Myocyte (in vitro differentiated cells): ENCODE measurements around the gene CCDC86. TPM values are rescaled to one million over a fixed set of nuclear protein-coding genes. Genes with fewer than 3 reads are reported as not detected.

ENCODE experiments used
- DNase-seq: peaks from one replicate; pipeline ENCODE4 v3.0.0-alpha.2; 2012; ENCODE audit warnings: low read depth
- total RNA-seq: library from RNA; depleted of rRNA; stranded (reverse); fragments of >200 nt; gene quantifications from 2 replicates; pipeline ENCODE4 v1.2.3, GENCODE V29; 2014

Gene CCDC86
- total RNA-seq, 1 donor from 2014 or later, result 19.2 TPM

DNA sequence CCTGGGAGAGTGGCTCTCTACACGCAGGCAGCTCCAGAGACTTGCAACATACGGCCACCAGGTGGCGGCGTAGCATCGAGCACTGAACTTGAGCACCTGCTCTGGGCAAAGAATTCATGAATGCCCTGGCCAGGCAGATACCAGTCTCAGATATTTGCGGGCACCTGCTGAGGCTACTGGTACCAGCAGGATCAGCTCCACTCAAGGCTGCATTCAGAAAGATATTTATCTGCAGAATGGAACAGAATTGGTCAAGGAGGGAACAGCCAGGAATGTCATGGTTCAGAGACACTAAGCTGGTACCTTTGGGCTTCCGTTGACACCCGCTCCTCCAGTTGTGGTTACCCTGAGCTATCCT, 10.8 kb upstream of the CCDC86 start:
- DNase-seq, result peak; percentile 87

DNA sequence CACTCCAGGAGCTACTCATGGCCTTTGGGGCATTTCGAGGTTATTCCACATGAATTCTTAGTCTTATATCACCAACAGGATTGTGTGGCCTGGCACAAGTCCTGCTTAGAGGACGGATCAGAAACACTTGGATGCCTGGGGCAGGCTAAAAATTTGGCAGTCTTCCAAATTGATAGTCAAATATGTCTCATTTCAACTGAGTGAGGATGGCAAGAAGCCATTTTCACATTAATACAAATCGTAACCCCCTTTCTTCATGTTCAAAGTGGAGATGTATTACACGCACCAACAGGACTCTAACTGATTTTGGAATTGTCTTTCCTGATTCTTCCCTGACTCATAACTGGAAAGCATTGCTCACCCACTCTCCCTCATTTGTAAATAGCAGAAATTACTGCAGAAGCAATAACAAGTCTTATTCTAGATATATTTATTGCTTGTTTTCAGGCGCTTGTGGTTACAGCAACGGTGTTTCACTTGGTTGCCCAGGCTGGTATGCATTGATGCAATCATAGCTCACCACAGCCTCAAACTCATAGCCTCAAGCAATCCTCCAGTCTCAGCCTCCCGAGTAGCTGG, 10.3 kb upstream of the CCDC86 start:
- DNase-seq, result no peak

DNA sequence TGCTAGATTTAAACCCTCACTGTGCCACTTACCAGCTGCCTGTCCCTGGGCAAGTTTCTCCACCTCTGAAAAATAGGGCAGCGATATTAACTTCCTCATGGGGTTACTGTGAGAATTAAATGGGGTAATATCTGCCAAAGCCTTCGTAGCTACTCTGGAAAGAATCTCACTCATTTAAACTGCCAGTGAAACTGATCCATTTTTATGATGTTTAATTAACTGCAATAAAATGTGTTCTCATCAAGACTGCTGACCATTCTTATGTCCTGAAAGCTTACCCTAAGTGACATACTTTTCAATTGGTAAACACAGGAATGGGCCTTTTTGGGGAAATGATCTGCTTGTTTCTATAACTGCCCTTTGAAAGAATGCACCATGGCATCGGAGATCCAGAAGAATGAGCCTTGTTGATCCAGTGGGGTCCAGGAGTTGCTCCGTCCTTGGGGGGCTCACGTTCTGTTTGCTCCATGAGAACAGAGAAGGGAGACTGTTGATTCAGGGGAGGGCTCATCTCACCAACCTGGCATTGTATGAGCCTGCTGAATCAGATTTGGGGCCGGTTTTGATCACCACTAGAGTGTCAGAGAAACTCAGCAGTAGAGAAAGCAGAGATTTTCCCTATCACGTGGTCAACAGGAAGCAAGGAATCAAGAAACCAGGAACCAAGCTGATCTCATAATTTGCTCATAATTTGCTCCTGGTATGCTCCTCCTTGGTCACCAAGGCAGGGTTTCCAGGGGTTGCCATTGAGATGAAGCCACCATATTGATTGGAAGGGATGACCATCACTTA, 7.0 kb upstream of the CCDC86 start:
- DNase-seq, result no peak

DNA sequence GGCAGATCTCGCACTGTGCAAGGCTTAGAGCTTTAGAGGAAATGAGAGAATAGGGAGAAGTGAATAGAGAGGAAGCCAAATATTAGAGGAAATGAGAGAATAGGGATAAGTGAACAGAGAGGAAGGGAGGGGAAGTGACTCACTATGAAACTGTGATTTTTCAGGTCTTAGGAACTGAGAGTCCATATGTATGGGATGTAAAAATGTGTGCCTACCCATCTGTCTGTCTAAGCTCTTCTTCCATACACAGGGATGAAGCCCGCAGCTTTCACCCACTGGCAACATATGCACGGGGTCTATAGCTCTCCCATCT, 6.4 kb upstream of the CCDC86 start:
- DNase-seq, result no peak

DNA sequence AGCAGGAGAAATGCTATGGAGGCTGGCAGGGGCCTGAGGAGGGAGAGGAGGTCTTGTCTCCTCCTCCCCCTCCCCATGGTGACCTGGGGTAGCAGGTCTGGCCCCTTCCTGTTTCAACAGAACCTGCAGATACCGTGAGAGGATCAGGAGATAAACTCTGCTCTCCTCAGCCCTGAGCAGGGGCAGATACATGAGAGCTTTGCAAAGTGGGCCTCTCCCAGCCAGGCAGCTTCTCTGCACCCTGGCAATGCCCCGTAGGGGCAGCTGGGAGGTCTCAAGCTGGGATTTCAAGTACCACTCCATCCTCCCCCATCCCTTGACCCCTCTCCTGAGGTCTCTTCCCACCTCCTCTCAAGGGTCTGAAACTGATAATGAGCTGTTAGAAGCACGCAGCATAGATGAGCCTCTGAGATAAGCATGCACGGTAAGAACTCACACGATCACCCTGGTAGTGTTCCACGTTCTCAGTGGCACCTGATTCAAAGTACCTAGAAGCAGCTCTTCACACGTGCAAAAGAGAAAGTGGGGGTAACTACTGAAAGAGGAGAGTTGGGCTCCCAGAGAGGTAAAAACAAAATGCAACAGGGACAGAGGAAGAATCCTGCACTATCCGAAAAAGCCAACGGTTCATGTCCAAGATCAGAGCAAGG, 4.9 kb upstream of the CCDC86 start:
- DNase-seq, result no peak

DNA sequence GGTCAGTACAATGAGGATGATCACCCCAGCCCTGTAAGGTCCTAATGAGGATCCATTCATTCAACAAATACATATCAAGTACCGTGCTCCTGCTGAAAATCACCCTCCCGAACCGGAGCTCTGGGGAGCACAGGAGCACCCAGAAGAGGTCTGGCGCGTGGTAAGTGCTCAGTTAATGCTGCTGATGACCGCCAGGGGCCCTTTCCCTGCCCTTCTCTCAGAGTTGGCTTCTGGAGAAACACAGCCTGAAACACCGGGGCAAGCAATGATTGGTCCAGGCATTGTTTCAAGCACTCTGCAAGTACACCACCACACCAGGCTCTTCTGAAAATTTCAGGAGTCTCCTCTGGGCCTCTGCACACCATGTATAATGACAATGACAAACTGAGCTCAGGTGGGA, 3.8 kb upstream of the CCDC86 start:
- DNase-seq, result no peak

DNA sequence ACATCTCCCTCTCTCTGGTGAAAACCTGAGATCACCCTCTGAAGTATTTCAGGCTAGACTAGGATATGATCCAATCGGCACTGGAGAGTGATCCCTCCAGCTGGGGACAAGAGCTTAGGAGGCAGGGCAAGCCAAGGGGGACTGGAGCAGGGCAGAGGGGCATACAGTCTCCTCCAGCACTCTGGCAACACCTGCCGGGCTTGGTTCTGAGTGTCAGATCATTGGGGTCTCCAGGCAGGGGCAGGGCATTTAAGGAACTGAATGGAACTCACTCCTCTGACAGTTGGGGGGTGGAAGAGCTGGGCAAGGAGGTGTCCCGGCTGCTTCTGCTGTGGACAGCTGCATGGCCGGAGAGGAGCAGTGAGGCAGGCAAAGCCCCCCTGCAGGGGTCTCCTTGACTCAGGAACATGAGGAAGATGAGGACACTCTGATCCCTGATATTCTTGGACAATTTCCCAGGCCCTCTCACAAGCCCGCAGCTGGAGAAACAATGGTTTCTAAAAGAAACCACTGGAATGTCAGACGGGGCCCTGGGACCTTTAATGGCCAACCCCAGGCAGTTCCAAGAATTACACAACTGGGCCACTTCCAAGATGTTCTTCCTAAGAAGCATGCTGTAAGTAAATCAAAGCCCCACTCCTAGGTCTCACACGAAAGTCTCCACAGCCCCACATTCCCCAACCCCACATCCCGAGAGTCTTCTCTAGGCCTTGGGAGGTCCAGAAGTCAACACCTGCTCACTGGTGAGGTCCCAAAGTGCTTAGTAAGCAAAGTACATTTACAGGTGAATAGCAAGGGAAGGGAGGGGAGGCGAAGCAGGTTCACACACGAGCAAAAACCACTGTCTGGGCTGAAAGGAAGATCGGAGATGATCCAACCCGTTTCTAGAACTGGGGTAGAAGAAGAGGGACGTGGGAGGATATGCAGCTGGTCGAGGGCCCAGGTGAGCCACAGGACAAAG, 1.2 kb upstream of the CCDC86 start:
- peak; percentile 94 for DNase-seq

DNA sequence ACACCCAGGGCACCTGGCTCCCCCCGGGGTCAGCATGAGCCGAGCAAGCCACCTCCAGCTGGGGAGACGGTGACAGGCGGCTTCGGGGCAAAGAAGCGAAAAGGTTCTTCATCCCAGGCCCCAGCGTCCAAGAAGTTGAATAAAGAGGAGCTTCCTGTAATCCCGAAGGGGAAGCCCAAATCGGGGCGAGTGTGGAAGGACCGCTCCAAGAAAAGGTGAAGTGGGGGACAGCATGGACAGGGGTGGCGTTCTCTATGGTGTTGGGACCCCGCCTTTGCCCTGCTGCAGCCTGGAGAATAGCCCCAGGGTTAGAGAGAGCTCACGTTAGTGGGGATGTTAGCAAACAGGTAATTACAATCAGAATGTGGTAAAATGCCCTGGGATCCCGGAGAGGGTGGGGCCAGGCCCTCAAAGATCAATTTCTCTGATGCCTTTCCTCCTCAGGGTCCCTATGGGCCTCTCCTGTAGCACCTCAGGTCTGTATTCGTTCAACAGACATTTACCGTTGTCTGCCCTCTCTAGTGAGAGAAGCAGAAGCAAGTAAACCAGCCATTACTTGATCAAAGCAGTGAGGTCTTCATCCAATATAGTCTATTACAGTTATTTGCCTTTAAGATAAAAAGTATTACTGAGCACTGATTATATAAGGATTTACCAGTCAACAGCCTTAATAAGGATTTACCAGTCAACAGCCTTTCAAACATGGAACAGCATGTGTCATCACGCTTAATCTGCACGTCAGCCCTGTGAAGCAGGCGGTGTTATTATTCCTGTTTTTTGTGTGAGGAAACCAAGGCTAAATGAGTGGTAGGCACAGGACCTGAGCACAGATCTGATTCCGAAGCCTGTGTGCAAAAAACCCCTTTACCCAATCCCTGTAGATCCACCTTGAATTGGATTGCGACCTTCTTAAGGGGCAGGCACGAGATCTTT, 1.0 kb downstream of the CCDC86 start:
- DNase-seq, result peak; percentile 8

DNA sequence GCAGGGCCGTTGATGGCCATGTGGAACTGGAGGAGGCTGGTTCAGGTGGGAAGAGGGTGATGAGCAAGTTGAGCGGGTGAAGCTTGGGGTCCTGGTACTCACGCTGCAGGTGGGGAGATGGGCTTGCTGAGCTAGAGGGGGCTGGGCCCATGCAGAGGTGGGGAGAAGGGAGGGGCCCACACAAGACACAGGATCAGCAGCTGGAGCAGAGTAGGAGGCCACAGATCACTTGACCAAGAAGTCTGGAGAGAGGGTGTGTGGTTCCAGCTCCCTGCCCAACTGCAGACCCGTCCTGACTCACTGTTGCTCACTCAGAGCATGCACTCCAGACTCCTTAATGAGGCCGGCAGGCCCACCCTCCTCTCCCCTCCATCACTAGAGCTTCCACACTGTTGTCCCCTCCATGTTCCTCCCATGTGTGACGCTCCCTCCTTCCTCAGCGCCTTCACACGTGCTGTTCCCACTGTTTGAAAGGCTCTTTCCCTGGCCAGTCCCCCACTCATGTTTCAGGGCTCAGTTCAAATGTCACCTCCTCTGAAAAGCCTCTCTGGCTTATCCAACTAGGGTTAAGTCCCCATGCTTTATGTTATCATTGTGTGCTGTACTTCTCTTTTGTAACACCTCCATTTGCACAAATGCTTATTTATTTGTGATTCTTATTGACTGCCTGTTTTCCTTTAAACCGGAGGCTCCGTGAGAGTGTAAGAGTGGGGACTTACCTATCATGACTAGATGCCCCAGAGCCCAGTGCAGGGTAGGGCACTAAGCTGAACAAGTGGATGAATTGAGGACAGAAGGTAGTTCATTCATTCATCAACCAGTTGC, 2.3 kb downstream of the CCDC86 start:
- DNase-seq, result peak; percentile 56

DNA sequence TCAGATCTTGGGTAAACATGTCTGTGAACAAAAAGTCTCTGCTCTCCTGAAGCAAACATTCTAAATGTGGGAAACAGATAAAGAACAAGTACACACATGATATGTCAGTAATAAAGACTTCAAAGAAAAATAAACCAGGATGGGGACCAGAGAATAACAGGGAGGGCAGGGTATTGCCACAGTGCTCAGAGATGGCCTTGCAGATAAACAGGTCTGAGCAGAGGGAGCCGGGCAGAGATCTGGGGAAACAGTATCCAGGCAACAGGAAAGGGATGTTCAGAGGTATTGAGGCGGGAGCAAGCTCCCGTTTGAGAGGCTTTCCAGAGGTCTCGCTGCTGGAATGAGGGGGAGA, 2.9 kb downstream of the CCDC86 start:
- DNase-seq, result no peak

DNA sequence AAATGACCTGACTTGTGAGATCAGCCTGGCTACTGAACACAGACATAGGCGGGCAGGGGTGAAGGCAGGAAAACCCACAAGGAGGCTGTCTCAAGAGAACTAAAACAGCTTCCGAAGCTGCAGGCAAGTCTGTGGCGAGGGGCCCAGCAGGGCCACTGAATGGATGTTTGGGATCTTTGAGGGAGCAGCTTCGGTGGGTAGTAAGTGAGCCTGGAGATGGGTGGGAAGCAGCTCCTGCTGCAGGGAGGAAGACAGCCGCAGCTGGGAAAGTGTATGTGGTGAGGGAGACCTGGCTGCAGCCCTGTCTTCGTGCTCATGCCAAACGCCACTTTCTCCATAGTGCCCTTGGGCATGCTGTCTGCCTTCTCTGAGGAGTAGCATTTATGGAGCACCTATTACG, 3.4 kb downstream of the CCDC86 start:
- DNase-seq, result no peak

DNA sequence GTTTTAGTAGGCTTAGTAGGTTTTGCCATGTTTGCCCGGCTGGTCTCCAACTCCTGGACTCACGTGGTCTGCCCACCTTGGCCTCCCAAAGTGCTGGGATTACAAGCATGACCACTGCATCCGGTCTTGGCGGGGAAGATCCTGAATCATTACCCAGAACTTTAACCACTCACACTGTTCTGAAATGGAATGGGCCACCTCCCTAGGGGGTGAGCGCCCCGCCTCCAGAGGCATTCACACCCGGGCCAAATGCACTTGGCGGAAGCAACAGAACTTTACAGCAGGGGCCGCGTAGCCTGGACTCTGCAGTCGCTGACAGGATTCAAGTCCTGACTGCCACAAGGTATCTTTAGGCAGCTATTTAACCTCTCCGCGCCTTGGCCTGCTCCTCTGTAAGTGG, 5.4 kb downstream of the CCDC86 start:
- no peak for DNase-seq

DNA sequence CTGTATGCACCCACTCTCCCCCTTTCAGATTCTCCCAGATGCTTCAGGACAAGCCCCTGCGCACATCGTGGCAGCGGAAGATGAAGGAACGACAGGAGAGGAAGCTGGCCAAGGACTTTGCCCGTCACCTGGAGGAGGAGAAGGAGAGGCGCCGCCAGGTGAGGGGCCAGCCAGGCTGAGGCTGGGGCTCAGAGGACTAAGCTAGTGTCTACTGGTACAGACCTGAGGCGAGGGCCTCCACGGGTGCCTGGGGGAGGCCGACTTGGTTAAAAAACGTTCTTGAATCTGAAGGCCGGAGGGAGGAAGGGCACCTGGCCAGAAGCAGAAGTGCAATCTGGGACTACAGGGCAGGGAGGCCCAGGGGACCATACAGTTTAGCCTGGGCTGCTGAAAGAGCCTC, 6.0 kb downstream of the CCDC86 start:
- DNase-seq, result no peak

DNA sequence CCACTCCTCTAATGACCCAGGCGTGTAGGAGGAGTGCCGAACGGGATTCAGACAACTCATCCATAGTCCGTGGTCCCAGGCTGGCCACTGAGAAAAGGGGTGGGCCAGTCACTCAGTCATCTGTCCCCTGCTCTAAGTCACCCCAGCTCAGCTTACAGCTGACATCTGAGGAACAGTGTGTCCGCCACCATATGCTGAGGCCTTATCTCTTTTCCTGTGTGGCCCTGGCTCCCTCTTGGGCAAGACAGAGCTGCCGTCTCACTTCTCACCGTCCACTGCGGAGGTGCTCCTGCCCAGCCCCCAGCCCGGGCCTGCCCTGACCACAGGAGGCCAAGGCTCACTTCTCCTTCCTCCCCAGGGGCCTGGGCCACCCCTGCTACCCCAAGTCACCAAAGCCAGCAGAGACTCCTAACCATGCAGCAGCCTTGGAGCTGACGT, 6.8 kb downstream of the CCDC86 start:
- DNase-seq, result no peak

DNA sequence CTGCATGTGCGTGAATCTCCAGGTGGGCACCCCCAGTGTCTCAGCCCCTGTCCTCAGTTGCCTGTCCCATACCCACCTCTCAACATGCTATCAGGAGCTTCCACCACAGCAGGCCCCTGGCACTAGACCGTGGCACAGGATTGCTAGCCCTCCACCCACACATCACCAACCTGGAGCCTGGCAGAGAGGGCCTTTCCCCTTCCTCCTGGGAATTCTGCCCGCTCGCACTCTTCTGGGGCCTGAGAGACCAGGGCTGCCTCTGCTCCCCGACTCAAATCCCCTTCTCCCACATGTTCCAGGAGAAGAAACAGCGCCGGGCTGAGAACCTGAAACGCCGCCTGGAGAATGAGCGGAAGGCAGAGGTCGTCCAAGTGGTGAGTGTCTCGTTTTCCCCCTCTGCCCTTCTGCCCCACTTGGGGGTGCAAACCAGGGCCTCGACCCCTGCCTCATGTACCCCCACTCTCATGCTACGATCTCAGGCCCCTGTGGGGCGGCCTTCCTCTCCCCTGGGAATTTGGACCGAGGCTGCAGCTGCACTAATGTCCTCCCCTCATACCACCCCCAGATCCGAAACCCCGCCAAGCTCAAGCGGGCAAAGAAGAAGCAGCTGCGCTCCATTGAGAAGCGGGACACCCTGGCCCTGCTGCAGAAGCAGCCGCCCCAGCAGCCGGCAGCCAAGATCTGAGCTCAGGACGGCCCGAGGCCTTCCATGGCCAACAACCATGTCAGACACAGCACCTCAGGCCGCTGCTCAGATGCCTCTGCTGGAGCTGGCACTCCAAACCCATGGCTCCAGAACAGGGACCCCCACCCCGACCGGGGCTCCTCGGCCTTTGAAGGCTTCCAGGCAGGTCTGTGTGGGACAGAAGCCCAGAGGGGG, 8.0 kb downstream of the CCDC86 start:
- no peak for DNase-seq

DNA sequence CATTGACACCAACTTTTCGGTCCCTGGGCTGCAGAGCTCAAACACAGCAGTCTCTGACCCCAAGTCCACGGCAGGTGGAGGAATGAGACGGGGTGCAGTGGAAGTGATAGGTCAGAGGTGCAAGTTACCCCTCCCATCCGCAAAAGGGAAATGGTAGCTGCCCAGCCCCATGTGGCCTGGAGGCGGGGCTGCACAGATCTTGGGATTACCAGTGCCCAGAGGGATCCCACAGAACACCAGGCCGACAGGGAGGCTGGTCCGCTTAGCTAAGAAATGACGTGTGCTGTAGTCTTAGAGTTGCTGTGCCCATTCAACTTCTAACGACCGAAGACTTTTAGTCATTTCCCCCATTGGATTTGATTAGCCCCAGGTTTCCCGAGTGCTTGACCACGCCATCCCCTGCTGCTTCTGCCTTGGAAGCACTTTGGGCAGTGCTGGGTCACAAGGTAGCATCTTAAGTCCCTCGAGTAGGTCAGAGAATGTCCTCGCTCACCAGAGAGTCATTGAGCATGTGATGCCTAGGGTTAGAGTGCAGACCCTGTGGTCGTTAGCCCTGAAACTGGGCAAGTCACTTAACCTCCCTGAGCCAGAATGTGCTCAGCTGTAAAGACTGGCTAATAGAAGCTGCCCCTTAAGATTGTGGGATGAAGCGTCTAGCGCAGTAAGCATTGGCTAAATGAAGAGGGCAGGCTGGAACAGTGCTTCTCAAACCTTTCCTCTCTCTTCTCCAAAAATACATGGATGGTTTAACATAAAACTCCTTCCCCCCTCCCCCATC, 9.6 kb downstream of the CCDC86 start:
- DNase-seq, result no peak

DNA sequence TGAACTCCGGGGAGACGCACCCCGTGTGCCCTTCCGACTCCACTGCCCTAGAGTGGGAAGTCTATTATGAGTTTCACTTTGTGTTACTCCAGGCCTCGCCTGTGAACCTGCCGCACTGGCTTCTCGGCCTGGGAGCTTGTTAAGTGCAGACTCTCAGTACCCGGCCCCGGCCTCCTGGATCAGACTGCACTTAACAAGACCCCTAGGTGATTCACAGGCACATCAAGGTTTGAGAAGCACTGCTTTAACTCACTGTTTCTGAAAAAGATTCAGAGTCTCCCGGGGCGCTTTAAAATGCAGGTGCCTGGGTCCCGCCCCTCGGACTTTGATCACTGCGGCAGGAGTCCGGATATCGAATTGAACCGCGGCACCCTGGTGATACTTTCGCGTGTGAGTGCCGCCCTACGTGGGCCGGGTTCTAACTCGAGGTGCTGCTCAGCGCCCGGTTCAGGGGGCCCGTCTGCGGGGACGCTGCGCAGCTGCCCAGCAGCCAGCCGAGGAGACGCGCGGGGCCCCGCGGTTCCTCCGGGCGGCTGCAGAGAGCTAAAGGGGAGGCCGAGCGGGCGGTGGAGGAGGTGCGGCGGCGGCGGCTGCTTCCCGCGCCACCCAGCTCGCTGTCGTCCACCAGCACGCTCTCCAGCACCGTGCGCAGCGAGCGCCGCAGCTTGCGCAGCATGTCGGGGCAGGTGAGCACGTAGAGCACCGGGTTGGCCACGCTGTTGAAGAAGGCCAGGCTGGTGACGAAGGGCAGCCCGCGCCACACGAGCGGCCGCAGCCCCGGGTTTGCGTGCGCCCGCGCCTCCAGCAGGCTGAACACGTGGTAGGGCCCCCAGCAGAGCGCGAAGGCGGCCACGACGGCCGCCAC, 10.4 kb downstream of the CCDC86 start:
- DNase-seq, result no peak
